GM21825 (cell line): ENCODE results near the gene ODAD2.
"Not testable (repeated sequence)": the region's sequence is repeated elsewhere in the genome, so short reads cannot be mapped to it uniquely, and the experiment has no call there.

ENCODE experiments used
- ATAC-seq: cut with Tn5 transposase; IDR thresholded peaks from one replicate; pipeline ENCODE4 v1.9.1; 2021; ENCODE audit warnings: mild to moderate bottlenecking, moderate library complexity; ENCODE audit not compliant: unreplicated experiment

Gene ODAD2, protein sequence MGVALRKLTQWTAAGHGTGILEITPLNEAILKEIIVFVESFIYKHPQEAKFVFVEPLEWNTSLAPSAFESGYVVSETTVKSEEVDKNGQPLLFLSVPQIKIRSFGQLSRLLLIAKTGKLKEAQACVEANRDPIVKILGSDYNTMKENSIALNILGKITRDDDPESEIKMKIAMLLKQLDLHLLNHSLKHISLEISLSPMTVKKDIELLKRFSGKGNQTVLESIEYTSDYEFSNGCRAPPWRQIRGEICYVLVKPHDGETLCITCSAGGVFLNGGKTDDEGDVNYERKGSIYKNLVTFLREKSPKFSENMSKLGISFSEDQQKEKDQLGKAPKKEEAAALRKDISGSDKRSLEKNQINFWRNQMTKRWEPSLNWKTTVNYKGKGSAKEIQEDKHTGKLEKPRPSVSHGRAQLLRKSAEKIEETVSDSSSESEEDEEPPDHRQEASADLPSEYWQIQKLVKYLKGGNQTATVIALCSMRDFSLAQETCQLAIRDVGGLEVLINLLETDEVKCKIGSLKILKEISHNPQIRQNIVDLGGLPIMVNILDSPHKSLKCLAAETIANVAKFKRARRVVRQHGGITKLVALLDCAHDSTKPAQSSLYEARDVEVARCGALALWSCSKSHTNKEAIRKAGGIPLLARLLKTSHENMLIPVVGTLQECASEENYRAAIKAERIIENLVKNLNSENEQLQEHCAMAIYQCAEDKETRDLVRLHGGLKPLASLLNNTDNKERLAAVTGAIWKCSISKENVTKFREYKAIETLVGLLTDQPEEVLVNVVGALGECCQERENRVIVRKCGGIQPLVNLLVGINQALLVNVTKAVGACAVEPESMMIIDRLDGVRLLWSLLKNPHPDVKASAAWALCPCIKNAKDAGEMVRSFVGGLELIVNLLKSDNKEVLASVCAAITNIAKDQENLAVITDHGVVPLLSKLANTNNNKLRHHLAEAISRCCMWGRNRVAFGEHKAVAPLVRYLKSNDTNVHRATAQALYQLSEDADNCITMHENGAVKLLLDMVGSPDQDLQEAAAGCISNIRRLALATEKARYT

DNA sequence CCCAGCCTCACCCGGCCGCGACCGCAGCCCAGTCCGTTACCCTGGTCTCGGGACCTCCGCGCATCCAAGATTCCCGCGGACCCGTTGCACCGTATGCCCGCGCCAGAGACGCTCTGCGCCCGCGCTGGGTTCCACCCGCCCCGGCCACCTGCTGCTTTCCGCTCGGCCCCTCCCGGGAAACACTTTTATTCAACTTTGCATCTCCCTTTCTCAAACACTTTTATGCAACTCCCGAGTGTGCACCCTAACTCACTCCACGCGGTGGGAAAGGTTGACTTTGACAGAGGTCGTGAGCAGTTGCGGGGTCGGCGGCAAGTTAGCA, at the start of gene ODAD2:
Gene ODAD2, minus strand, starts transcription at position 126 of the 322 bp plus-strand sequence. CDS start 3,937 bp downstream, outside the sequence.
- ATAC-seq, result no peak

DNA sequence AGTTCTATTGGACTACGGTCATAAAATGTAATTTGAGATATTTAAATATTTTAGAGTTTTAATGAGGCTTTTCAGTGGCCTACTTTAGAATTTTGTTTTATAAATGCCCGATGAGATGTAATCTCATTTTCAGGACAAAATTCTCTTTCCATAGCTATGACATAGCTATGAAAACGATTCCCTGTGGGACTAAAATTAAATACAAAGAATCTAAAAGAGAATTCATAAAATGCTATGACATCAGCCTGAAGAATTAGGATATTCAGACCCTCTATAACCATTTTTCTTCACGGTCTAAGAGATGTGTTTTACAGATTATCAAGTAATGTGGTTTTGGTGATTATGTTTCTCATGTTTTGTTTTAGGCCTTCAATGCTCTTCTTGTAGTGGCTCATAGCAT, 48.2 kb upstream of the ODAD2 start:
- ATAC-seq, result no peak

DNA sequence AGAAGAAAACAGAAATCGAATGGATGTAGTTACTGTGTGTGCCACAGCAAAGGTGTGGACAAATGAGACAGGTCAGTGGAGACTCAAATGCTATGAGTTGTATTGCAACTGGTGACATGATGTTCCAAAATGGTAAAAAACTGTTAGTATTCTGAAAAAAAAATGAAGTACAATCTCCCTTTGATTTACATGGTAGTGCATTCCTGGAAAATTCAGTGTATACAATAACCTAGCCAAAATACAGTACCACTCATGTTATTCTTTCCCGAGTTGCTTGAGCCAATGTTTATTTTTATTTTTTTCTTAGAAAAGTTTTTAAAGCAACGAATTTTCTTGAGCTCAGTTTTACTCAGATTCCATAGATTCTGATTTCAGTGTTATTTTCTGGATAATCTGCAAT, 47.7 kb upstream of the ODAD2 start:
- no peak for ATAC-seq

DNA sequence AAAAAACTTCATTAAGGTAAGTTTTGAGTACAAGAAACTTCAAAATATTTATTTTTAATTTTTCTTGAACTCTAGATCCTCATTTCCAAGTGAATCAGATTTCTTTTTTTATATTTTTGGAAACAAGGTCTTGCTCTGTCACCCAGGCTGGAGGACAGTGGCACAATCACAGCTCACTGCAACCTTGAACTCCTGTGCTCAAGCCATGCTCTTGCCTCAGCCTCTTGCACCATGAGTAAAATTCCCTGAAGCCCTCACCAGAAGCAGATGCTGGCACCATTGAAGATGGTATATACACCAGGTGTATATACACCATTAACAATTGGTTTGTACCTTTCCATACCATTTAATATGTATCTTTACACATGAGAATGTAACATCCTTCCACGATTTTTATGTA, 45.1 kb upstream of the ODAD2 start:
- no peak for ATAC-seq

DNA sequence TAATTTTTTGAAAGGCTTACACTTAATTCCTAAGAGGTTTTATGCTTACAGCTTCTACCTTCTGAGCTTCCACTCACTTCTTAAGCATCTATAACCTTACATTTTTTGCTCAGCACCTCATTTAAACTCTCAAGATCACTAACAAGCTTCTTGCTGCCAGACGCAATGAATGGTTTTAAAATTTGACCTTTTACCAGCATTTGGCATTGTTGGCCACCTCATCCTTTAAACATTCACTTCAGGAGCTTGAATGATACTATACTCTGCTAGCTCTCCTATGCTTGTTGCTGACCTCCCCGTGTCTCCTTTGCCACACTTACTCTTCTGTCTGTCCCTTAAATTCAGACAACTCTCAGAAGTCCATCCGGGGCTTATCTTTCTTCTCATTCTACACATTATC, 37.7 kb upstream of the ODAD2 start:
- ATAC-seq, result no peak

DNA sequence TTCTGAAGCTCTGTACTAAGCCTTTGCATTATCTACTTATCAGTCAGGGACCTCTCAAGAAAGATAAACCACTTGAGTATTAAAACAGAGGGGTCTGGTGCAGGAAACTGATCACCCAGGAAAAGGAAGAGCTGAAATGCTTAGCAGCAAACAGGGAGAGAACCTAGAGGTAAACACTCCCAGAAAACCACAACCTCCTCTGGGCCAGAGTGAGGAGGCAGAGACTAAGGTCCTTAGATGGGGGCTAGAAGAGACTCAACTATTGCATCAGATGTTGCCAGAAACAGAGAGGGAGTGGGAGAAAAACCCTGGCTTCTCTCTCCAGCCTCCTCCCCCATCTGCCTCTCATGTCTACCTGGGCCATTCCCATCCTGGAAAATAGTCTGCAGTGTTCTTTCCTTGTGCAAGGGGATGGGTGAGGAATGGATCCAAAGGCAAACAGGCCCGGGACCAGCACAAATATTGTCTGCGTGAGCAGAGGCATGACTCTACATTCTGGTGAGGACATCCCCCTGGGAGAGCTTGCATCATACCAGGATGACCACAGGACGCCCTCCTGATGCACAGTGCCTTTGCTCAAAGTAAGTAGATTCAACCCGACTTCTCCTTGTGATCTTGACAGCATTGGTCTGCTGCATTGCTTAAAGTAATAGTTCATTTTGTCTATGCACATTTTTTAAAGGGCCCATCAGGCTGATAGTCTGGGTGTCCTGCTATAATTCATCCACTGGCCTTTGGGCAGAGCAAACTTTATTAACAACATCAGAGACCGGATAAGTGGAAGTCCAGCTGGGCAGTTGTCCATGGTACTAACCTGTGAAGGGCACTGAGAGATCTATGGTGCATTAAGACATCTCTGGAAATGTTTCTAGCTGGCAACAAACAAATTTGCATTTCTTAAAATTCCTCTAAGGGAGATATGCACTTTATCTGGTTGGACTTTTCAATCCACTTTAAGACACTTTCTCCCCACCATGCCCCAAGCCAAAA, 22.4 kb upstream of the ODAD2 start:
- ATAC-seq, result no peak

DNA sequence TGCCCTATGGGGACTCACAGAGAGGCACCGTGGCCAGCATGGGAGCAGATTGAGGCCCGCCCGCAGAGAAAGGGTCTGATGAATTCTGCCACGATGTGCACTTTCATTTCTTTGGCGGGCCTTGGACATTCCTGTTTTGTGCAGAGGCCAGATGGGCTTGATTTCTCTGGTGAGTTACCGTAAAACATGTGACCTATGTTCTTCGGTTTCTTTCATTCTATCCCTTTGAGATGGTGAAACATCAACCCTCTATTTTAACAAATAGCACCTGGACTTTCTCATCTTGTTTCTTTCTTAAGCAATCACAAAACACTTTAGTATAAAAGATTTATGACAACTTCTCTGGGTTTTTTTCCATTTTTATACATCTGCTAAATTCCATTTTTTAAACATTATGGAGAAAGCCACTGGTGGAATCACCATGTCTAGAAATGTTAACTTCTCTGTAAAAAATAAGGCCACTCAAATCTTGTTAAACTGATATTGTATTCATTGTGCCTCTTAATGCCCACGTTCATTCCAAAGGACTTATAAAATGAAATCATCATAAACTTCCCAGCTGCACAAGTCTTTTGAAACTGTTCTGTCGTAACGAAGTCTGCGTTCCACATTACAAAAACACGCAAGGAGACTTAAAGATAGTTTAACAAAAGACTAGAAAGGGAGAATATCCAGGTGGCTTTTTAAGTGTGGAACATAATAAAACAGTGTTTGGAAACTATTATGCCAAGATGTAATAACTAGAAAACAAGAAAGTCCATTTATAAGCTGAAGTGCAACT, 21.4 kb upstream of the ODAD2 start:
- no peak for ATAC-seq

DNA sequence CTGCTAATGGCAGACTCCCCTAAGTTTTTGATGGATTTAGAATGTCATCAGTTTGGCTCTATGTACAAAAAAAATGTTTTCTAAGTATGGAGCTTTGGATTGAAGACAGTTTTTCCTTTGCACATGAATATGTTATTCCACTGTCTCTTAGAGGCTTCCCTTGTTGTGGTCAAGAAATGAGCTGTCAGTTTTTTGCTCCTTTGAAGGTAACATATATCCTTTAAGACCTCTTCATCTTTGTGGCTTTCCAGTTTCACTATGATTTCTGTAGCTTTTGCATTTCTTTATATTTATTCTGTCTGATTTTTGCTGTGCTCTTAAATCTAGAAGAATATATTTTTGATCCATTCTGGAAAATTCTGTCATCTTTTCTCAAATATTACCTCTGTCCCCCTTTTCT, 15.8 kb upstream of the ODAD2 start:
- no peak for ATAC-seq

DNA sequence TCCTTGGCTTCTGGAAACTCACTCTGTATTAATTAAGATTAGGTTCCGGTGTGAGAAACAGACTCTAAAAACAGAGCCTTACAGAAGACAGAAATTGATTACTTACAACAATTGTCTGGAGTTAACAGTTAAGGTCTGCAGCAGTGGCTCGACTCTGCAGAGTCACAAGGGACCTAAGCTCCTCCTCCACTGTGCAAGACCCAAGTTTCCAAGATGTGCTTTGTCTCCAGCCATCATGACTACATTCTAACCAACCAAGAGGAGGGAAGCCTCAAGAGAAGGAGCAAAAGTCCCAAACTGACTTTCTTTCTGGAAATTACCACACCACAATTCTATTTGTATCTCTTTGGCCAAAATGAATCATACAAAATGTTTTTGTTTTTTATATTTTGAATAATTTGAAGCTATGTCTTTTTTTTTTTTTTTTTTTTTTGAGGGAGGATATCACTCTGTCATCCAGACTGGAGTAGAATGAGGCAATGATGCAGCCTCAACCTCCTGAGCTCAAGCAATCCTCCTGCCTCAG, 14.2 kb upstream of the ODAD2 start:
- no peak for ATAC-seq

DNA sequence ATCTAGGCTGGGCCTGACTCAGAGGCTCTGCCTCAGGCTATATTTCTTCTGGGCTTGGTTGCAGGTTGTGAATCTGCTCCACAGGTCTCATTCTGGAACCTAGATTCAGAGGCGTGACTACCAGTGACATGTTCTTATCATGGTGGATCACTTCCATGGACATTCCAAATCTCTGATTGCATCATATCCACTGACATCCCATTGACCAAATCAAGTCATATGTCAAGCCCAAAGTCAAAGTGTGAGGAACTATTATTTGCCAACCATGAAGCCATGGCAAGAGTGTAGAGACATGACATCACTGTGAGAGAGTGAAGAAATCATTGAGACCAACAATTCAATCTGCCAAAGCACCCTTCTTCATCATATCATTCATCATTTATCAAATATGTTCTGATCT, 11.9 kb upstream of the ODAD2 start:
- ATAC-seq, result no peak

DNA sequence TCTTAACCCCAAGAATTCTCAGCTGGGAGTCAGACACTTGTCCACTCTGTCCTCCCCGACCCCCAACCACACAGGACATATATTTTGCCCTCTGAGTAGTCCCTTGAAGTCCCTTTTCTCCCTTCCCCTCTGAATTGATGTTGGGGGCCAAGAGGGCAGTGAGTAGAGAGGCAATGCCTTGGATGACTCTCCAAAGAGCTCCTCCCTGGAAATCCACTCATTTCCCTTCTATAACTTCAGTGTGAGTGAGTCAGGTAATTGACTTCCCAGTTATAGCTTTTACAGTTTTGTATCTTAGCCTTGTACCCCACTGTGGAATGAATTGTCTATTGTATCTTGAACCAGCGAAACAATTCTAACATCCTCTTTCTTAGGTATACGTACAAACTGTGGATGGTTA, 9.2 kb upstream of the ODAD2 start:
- ATAC-seq, result no peak

DNA sequence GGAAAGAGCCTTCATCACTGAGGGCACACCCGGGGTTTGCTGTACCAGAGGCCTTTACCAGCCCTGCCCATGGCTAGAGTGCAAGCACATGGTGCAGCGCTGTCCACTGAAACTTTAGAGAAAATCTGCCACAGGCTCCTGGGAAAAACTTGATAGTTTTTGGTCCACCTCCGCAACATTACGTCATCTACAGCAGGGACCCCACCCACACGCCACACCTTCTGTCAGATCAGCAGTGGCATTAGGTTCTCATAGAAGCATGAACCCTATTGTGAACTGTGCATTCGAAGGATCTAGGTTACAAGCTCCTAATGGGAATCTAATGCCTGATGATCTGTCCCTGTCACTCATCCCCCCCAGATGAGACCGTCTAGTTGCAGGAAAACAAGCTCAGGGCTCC, 2.5 kb upstream of the ODAD2 start:
- ATAC-seq, result no peak

DNA sequence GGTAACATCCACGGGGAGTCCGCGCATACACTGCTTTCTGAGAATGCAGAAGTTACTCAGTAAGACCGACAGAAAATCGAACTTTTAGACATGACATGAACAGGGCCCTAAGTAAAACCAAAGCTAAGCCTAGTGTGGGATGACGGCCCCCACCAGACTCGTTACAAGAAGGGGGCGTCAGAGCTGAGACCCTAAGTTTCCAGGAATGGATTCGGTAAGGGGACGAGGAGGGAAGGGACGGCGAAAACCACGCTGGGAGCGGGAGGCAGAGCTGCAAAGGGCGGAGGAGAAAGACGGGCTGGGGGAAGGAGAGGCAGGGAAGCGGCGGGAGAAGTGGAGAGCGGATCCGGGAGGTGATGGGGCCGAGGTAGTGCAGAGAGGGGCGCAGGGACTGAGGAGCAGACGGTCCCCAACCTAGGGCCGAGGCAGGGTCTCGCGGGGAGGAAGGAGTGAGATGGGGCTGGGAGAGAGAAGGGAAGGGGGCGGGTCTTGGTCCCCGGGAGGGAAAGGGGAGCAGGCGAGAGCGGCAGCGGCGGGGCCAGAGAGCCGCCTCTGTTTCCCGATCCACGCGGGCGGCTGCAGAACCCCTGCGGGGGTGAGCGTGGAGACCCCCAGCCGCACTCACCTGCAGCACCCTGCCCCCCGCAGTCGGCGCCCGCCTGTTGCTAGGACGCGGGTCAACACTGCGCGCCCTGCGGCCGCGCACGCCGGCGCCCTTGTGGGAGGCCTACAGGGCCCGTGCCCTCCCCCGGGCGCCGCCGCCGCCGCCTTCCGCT, 513 bp downstream of the ODAD2 start:
- no peak for ATAC-seq

DNA sequence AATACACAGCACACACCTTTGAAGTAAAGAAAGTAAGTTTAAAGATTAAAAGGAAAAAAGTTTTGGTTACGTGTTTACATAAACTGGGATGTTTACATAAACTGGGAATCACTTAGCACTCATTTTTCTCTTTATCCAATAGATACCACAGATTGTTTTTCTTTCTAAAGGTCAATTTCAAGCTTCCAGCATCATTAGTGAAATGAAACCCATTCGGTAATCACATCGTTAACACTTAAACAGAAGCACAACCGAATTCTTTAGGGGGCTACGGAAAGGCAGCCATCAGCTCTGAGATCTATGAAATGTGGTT, 1.1 kb downstream of the ODAD2 start:
- ATAC-seq, result no peak

DNA sequence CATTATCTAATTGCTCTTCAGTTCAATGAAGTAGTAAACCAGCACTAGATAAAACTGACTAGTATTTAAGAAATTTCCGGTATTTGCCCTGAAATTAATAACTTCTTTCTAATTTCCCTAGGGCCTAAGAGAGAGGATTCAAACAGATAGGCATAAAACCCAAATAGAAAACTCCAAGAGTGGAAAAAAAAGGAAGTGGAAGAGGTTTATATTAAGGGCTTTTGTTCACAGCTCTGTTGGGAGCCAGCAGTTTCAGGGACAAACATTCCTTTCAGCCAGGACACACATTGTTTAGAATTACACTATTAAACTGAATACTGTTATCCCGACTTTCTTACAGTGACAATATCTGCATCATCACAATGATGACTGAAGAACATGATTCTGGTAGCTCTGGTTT, 3.6 kb downstream of the ODAD2 start:
- no peak for ATAC-seq

DNA sequence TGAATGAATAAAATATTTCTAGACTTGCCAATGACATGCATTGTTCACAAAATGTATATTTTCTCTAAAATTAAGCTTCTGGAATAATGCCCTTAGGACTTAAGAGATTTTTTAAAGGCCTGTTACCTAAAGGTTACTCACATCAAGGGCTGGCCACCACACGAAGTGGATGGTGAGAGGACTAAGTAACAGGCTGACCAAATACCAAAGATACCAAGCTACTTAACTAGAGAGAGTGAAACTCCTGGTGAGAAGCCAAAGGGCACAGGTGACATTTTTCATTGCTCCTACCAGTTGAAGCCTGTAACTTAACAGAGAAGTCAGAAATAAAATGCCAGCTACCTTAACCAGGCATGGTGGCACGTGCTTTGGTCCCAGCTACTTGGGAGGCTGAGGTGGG, 9.5 kb downstream of the ODAD2 start:
- ATAC-seq, result not testable (repeated sequence)

DNA sequence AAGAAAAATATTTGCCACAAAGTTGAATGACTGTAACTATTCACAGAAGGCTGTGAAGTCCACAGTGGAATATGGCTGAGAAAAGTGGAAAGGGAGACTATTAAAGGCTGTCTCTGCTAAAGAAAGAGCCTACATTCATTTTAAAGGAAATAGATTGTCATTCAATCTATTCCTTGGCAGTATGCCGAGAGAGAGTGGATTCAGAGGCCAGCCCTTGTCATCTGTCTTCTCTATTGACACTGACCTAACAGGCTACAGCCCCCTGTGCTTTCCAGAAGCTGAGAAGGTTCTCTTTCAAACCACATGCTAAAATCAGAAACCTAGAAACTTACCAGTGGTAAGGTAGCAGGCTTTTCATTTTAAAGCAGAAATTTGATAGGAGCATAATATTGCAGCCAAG, 12.1 kb downstream of the ODAD2 start:
- ATAC-seq, result no peak

DNA sequence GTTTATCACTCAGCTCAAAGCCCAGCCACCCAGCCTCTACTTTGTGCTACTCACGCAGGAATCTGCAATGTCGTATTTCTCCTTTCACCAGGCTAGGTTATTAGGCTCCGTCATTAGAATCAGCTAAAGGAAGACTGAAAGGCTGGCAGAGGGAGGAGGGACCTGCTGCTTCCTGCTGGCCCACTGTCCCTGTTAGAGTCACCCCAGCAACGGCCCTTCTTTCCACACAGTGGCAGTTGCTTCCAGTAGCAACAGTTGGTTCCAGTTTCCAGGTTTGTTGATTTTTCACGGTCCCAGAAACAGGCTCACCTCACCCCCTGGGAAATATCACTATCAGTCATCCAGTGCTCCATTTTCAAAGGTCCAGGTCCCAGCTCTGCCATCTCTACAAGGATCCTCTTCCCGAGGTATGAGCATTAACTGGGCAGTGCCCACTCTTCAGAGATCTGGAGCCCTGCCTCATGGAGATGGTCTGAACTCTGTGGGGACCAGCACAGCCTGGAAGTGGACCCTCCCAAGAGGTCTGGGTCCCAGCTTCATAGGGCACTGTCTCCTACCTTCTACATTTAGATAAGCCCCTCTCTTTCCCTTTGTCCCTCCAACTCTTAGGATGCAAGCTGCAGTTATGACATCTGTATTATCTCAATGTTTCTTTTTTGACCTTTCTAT, 15.9 kb downstream of the ODAD2 start:
- ATAC-seq, result no peak

DNA sequence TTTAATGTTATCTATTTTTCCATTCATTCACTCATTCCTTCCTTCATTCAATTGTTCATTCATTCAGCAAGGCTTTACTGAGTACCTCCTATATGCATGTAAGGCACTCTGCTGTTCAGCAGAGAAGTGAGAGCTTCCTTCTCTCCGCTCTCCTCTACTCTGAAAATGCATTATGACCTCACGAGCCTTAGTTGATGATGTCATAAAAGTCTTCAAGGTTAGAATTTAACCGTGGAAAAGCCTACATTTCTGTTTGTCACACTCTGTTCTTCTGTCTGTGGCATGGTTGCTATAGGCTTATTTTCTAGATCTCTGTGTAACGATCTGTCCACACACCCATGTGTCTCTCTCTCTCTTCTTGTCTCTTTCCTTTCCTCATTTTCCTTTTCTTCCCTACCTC, 17.1 kb downstream of the ODAD2 start:
- no peak for ATAC-seq
